Middle frontal gyrus (tissue), 1 donor: ENCODE measurements around the gene FHIT.

Experiments used
- DNase-seq: peaks from one replicate; pipeline ENCODE4 v3.0.0-alpha.2; 2015; ENCODE audit warnings: low spot score; ENCODE audit errors: extremely low spot score

Gene FHIT

DNA sequence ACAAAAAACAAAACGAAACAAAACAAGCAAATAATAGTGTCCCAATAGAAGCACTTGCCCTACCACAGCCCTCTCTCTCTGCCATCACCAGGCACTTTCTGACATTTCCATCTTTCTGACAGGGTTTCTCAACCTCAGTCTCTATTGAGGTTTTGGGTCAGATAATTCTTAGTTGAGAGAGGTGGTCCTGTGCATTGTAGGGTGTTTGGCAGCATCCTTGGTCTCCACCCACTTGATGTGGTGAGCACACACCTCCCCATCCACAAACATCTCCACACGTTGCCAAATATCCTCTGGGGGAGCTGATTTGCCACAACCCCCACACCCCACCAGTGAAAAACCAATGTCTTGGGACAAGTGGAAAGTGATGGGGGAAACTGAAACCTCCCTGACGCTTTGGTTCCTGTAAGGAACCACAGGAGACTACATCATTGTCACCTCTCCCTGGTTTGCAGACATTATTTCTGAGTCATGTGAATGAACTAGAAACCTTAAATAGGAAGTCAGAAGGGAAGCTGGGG is 1467.7 kb downstream of the FHIT start:
- DNase-seq = no peak

DNA sequence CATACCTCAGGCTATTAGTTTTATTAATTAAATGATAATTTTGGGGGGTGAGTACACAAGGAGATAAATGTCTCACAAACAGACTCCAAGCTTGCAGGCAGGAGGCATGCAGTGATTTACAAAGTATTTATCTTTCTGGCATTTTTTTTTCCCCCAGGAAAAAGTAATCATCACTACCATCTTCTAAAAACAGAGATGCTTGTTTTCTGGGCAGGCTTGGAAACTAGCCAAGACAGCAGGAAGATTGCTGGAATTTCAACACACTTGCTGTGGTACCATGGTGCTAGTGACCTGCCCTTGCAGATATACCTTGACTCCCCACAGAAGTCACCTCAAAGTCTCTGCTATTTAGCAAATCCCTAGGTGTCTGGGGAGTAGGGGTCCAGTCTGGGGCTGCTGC is 1468.6 kb downstream of the FHIT start:
- DNase-seq = no peak

DNA sequence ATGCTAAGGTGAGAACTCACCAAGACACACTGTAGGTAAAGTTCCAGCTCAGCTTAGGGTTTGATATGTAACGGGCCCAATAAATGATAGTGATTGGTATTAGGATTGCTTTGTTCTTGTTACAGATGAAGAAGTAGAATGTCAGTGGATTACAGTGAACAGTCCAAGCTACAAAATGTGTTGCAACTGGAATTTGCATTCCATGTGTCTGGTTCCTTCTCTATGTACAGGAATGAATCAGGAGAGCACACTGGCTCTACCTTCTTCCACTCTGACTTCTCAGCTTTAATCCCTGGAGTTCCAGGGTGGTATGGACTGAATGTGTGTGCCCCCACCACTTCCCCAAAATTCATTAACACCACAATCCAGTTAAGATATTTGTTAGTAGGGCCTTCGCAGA is 1471.0 kb downstream of the FHIT start:
- DNase-seq = no peak

- no peak for DNase-seq
Observed at GRCh38 chr3:59779260-59779659, 1472.0 kb downstream of the FHIT start.

DNA sequence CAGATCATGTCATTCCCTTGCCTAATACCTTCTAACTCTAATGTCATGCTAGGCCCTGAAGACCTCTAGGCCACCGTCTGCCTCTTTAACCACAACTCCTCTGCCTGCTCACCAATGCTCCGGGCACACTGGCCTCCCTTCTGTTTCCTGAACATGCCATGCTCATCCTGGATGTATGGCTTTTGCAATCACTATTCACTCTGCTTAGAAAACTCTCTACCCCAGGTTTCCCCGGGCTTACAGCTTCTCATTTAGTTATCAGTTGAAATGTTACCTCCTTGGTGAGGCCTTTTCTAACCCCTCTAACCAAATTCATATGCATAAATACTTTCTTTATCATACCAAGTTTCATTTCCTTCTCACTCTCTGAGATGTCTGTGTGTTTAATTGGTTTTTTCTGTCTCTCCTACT is 1473.6 kb downstream of the FHIT start:
- no peak for DNase-seq

GRCh38 chr3:59777066-59777465 is 1474.2 kb downstream of the FHIT start:
- DNase-seq = no peak

DNA sequence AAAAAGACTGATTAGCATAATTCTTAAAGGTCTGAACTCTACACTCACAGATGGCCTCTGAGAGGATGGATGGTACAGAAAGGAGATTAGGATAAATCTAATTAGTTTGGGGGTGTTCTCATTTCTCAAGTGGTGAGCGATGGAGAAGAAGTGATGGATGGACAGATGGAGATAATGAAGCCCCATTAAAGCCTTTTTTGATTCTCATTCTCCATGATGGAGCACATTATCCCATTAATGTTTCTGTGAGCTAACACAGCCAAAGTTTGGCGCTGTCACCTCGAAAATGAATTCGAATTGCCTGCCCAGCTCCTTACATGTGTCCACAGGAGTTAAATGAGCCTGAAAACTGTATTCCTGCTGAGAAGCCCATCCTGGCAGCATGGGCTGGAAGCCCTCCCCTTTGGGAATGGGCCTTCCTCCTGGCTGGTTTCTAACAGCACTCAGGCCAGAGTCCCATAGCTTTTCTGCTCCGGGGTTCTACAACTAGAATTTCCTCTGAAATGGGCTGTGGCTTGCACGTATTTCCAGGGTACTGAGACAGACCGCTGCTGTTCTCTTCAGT is 1475.4 kb downstream of the FHIT start:
- DNase-seq = no peak

GRCh38 chr3:59775106-59775505 is 1476.1 kb downstream of the FHIT start:
- no peak for DNase-seq

- no peak for DNase-seq
Observed at GRCh38 chr3:59774634-59775033, 1476.6 kb downstream of the FHIT start.

DNA sequence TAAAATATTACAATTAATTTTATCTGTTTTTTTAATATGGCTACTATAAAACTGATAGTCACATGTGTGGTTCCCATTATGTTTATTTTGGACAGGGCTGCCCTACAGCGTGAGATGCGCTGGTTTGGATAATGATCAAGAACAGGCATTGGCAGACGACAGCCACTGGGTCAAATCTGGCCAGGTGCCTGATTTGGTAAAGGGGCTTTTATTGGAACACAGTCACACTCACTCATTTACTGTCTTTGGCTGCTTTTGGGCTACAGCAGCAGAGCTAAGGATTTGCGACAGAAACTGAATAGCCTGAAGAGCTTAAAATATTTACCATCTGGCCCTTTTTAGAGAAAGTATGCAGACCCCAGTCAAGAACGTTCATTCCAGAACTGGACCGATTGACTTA is 1477.3 kb downstream of the FHIT start:
- DNase-seq = no peak

- DNase-seq = no peak
Observed at GRCh38 chr3:59772416-59773408, 1478.5 kb downstream of the FHIT start.

DNA sequence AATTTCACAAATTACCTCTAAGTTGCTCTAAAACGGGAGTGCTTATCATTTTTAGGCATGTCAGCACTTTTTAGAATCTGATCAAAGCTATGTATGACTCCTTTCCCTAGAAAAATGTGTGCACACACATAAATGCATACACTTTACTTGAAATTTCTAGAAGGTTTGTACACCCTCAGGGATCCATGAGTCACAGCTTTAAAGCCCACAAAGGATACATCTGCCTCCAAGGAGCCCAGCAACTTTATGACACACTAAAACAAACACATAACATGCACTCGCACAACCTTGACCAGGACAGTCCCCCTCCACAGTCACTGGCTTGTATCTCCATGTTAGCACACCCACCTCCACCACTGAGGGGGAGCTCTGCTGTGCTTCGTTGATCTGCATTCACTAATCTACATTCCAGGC is 1479.5 kb downstream of the FHIT start:
- no peak for DNase-seq

GRCh38 chr3:59769127-59769750 is 1482.0 kb downstream of the FHIT start:
- no peak for DNase-seq

GRCh38 chr3:59766200-59766872 is 1484.9 kb downstream of the FHIT start:
- no peak for DNase-seq

DNA sequence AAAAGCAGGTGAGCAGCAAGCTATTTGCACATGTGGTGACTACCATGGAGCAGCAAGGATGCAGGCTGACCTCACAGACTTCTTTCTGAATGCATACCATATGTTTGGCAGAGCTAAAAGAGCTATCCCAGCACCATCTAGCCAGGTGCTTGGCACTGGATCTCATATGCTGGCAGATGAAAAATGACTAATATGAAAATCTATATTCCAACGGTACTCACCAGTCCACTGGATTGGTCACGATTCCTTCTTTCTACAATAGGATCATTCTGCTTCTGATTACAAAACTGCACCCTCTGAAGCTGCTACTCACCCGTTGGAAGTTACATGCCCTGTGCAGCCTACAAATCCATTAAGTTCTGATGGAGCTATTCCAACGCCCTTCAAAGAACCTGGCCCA is 1487.1 kb downstream of the FHIT start:
- no peak for DNase-seq

DNA sequence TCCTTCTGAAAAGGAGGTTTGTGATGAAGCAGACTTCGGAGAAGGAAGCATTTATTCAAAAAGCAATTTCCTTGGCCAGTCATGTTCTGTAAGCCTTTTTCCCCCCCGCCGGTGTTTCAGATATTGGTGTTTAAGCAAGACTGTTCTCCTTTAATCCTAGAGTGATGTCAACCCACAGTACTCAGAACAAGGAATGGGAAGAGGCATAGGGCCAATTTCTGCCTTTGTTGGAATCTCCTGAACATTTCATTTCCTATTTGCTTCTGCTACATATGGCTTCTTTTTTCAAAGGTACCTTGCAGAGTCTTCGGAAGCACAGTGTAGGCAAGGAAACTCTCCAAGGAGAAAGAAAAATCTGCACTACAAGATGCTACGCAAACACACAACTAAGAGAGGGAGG is 1488.3 kb downstream of the FHIT start:
- DNase-seq = no peak

- DNase-seq = no peak
Observed at GRCh38 chr3:59759298-59760031, 1491.8 kb downstream of the FHIT start.

DNA sequence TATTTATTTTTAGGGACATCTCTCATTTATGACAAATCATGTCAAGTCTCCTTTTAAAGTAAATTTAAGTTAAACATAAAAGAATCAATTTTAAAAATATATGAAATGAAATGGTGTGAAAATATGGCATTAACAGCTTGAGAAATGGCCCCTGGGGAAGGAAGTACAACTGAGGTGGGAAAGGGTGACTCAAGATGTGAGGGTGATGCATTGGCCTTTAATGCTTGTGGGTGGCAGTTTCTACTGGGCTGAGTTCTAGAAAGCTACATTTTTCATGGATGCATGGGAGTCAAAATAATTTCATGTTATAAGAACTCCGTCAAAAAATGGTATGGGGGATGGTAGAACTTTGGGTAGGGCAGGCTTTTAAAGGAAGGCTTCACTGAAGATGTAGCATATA is 1492.6 kb downstream of the FHIT start:
- DNase-seq = no peak

DNA sequence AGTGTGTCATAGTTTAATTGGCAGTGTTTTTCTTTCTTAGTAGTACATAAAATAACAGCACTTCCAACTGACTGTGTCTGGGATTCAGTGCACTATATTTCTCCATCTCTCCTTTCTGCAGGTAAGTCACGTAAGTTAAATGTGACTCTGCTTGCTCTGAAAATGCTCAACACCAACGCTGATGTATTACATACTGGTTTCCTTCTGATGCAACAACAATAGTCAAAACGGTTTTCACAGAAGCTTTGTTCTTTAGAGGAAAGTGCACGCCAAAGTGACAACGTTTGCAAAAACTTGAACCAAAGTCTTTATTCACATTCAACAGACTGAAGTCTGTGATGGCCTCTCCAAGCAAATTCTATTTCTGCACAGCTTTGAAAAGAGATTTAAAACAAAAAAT is 1494.3 kb downstream of the FHIT start:
- no peak for DNase-seq

GRCh38 chr3:59754456-59755129 is 1496.7 kb downstream of the FHIT start:
- no peak for DNase-seq
